HFF-Myc (cell line): ENCODE measurements around the gene MN1.

Source experiments
- DNase-seq: peaks from one replicate; pipeline ENCODE4 v3.0.0-alpha.2; 2011; ENCODE audit warnings: low read depth; ENCODE audit errors: extremely low read depth
- H3K4me3 ChIP-seq: replicated peaks from 2 replicates; pipeline ENCODE4 v1.5.1; 2011; ENCODE audit warnings: low read depth, mild to moderate bottlenecking, control low read depth, low read length
- CTCF ChIP-seq: IDR thresholded peaks from 2 replicates; pipeline ENCODE4 v1.5.1; 2012; ENCODE audit warnings: mild to moderate bottlenecking, low read depth, low read length, control low read depth; ENCODE audit errors: missing control alignments

The MN1 gene

GRCh38 chr22:27829620-27830019 is 28.1 kb upstream of the MN1 start:
- no peak overlapping the region for H3K4me3 ChIP-seq
- no peak for DNase-seq

GRCh38 chr22:27827604-27828587 is 26.3 kb upstream of the MN1 start:
- no peak for TF ChIP-seq CTCF
- no peak for DNase-seq
- no peak overlapping the region for H3K4me3 ChIP-seq

More at GRCh38 chr22:27829620-27830019, 28.1 kb upstream of the MN1 start:
- no peak for TF ChIP-seq CTCF

DNA sequence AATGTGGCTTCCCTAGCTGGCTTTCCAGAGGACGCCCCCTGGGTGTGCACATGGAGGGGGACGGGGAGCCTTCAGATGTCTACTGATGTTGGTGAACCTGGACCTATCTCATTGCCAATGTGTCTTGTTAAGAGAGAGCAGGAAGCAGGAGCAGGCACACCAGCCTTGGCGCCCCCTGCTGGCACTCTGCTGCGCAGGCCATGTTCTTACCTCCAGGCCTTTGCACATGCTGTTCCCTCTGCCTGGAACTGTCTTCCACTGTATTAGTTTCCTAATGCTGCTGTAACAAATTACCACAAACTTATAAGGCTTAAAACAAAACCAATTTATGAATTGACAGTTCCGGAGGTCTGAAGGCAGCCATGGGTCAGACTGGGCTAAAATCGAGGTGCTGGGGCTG is 23.6 kb upstream of the MN1 start:
- peak; percentile 70 for TF ChIP-seq CTCF
- DNase-seq, result no peak
- no peak overlapping the region for H3K4me3 ChIP-seq

- no peak for TF ChIP-seq CTCF
- no peak for DNase-seq
- no peak overlapping the region for H3K4me3 ChIP-seq
Observed at GRCh38 chr22:27823221-27823620, 21.7 kb upstream of the MN1 start.

DNA sequence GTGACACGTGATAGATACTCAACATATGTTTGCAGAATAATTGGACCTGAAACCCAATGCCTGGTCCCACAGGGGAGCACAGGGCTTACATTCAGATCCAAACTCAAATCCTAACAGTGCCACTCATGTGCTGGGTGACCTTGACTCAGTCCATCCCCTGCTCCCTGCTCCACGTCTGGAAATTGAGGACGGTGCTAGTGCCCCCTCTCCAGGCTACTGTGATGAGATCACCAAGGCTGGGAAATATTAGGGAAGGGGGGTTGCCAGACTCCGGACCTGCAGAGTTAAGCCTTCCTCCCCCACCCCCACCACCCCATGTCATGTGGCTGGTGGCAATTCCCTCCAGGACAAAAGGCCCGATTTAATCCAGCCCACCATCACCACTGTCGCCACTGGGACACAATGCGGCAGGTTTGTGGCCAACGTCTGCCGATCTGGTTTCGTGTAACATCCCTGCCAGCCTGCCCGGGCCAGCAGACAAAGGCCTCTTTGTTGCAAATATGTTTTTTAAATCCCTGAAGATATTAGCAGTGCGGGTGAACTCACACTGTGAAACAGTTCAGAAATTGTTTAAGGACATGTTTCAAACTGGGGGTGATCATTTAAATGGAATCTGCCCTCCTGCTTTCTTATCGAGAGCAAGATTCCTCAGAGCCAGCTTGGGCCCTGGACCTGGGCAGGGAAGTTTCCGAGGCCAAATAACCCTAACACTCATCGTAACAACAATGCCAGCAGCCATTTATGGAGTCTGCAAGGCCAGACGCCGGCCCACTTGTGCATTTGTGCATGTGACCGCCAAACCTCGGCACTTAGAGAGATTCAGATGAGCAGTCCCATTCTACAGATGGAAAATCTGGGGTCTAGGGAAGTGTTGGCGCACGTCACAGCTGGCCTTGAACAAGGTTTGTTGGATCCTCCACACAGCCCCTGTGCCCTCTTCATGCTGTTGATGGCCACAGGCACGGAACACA is 19.6 kb upstream of the MN1 start:
- no peak for TF ChIP-seq CTCF
- H3K4me3 ChIP-seq, result no peak overlapping the region
- DNase-seq, result no peak

GRCh38 chr22:27816552-27816951 is 15.0 kb upstream of the MN1 start:
- DNase-seq, result no peak
- no peak for TF ChIP-seq CTCF
- H3K4me3 ChIP-seq, result no peak overlapping the region
